Lower lobe of right lung (tissue), 2 donors: ENCODE data around the gene LGALS7B. TPM values are rescaled to one million over a fixed set of nuclear protein-coding genes. Genes with fewer than 3 reads are reported as not detected.

ENCODE experiments used
- ATAC-seq, 2 donors: fragments of 200-7000 bp; cut with Tn5 transposase; one replicate each; pipeline ENCODE4 v1.9.1; 2020 to 2022; ENCODE audit warnings: mild to moderate bottlenecking in 2 of 2, moderate library complexity in 2 of 2
- DNase-seq: peaks from one replicate; pipeline ENCODE4 v3.0.0-alpha.2; 2020
- H3K27ac ChIP-seq: fragments of 200-600 bp; one replicate; pipeline ENCODE4 v1.8.0; 2022
- H3K27me3 ChIP-seq: fragments of 200-600 bp; one replicate; pipeline ENCODE4 v1.8.0; 2022; ENCODE audit warnings: low read depth
- H3K36me3 ChIP-seq: fragments of 200-600 bp; one replicate; pipeline ENCODE4 v1.8.0; 2022; ENCODE audit warnings: mild to moderate bottlenecking
- H3K4me1 ChIP-seq: fragments of 200-600 bp; one replicate; pipeline ENCODE4 v1.8.0; 2022
- H3K4me3 ChIP-seq: fragments of 200-600 bp; one replicate; pipeline ENCODE4 v1.8.0; 2022; ENCODE audit warnings: mild to moderate bottlenecking
- H3K9me3 ChIP-seq: fragments of 200-600 bp; one replicate; pipeline ENCODE4 v1.8.0; 2022
- CTCF ChIP-seq: fragments of 200-600 bp; IDR thresholded peaks from one replicate; pipeline ENCODE4 v1.8.0; 2022; ENCODE audit warnings: antibody characterized with exemption, mild to moderate bottlenecking
- intact Hi-C: fragments of 100-400 bp; cut with DNase I; formaldehyde crosslinking; loops from one replicate; pipeline ENCODE4 v1.11.0; 2022
- total RNA-seq: library from RNA; stranded (reverse); fragmentation: NEBNext Ultra II Directional; extraction: Animal tissue kit (Norgen Biotek cat#: 25700); gene quantifications from one replicate; pipeline ENCODE4 v1.2.1, GENCODE V29; 2021
- donor health status: DM: no; HTN: yes; CAD: no; lungs with severe emphysema.

LGALS7B gene
- total RNA-seq, 1 donor from 2014 or later, result not detected

GRCh38 chr19:38742296-38742695 is 46.7 kb upstream of the LGALS7B start:
- H3K27me3 ChIP-seq, result no peaks in the 10 kb centered on the region
- peaks cover 1% of the 10 kb centered on the region for H3K4me1 ChIP-seq
- no peak for ATAC-seq
- no peaks in the 10 kb centered on the region for H3K36me3 ChIP-seq
- intact Hi-C loops, result no loop called here
- peak; percentile 39 for DNase-seq
- H3K27ac ChIP-seq, result no peak overlapping the region
- H3K9me3 ChIP-seq, result no peaks in the 10 kb centered on the region
- TF ChIP-seq CTCF, result no peak
- H3K4me3 ChIP-seq, result no peak overlapping the region

GRCh38 chr19:38742906-38743305 is 46.1 kb upstream of the LGALS7B start:
- no peak for ATAC-seq
- no peak overlapping the region for H3K27ac ChIP-seq
- H3K9me3 ChIP-seq, result no peaks in the 10 kb centered on the region
- no peaks in the 10 kb centered on the region for H3K27me3 ChIP-seq
- no peak for TF ChIP-seq CTCF
- DNase-seq, result peak; percentile 14
- H3K4me1 ChIP-seq, result no peaks in the 10 kb centered on the region
- H3K36me3 ChIP-seq, result no peaks in the 10 kb centered on the region
- intact Hi-C loops, result no loop called here
- no peak overlapping the region for H3K4me3 ChIP-seq

GRCh38 chr19:38743394-38744297 is 45.4 kb upstream of the LGALS7B start:
- no peak overlapping the region for H3K4me3 ChIP-seq
- H3K27me3 ChIP-seq, result no peaks in the 10 kb centered on the region
- DNase-seq (peak; percentile 45), ATAC-seq (no peak)
- no peaks in the 10 kb centered on the region for H3K36me3 ChIP-seq
- H3K9me3 ChIP-seq, result no peaks in the 10 kb centered on the region
- H3K27ac ChIP-seq, result no peak overlapping the region
- intact Hi-C loops, result no loop called here
- TF ChIP-seq CTCF, result no peak
- H3K4me1 ChIP-seq, result no peaks in the 10 kb centered on the region

GRCh38 chr19:38744298-38744681 is 44.7 kb upstream of the LGALS7B start, which contains the start of gene CAPN12:
TSS of gene CAPN12 (minus strand) at chr19:38744474. CDS start at chr19:38744165, 309 bp downstream.
- DNase-seq (no peak), ATAC-seq (no peak)
- H3K9me3 ChIP-seq, result no peaks in the 10 kb centered on the region
- H3K4me3 ChIP-seq, result no peak within 1 kb of the TSS
- H3K27me3 ChIP-seq, result no peaks in the 10 kb centered on the region
- no peaks in the 10 kb centered on the region for H3K4me1 ChIP-seq
- no peaks in the 10 kb centered on the region for H3K36me3 ChIP-seq
- TF ChIP-seq CTCF, result no peak
- intact Hi-C loops, result no loop called here
- no peak within 1 kb of the TSS for H3K27ac ChIP-seq

GRCh38 chr19:38744874-38745273 is 44.1 kb upstream of the LGALS7B start:
- Histone ChIP-seq H3K4me1 (no peaks in the 10 kb centered on the region), H3K9me3 (no peaks in the 10 kb centered on the region), H3K27ac (no peak overlapping the region), H3K27me3 (no peaks in the 10 kb centered on the region), H3K36me3 (no peaks in the 10 kb centered on the region), H3K4me3 (no peak overlapping the region)
- intact Hi-C loops, result no loop called here
- no peak for TF ChIP-seq CTCF
- peak; percentile 14 for DNase-seq
- ATAC-seq, result no peak
